Heart left ventricle (tissue), 16 donors: ENCODE measurements around the gene MAPK8IP1. TPM values are rescaled to one million over a fixed set of nuclear protein-coding genes. Genes with fewer than 3 reads are reported as not detected.

Experiments used
- ATAC-seq, 4 donors: fragments of 200-7000 bp; cut with Tn5 transposase; one replicate each; pipeline ENCODE4 v1.9.1; 2020 to 2022; ENCODE audit warnings: moderate library complexity in 4 of 4, mild to moderate bottlenecking in 3 of 4, moderate number of reproducible peaks in 1 of 4
- DNase-seq, 5 donors: peaks; one replicate each; pipeline ENCODE4 v3.0.0-alpha.2; 2020
- H3K27ac ChIP-seq, 12 donors: fragments of 200-600 bp; sonication (generic) in 4 of 12; one replicate each; pipeline versions ENCODE4 v1.5.0 to v1.8.0; 2016 to 2022; ENCODE audit warnings: mild to moderate bottlenecking in 2 of 12
- H3K27me3 ChIP-seq, 9 donors: fragments of 200-600 bp; sonication (generic) in 2 of 9; one replicate each; pipeline versions ENCODE4 v1.5.1 to v1.8.0; 2016 to 2022; ENCODE audit warnings: mild to moderate bottlenecking in 3 of 9
- H3K36me3 ChIP-seq, 9 donors: fragments of 200-600 bp; sonication (generic) in 2 of 9; one replicate each; pipeline versions ENCODE4 v1.5.0 to v1.8.0; 2018 to 2022; ENCODE audit warnings: mild to moderate bottlenecking in 2 of 9
- H3K4me1 ChIP-seq, 12 donors: fragments of 200-600 bp; sonication (generic) in 4 of 12; one replicate each; pipeline versions ENCODE4 v1.5.0 to v1.8.0; 2016 to 2022; ENCODE audit warnings: mild to moderate bottlenecking in 3 of 12
- H3K4me3 ChIP-seq, 12 donors: fragments of 200-600 bp; sonication (generic) in 4 of 12; one replicate each; pipeline versions ENCODE4 v1.5.0 to v1.8.0; 2017 to 2022; ENCODE audit warnings: mild to moderate bottlenecking in 9 of 12, moderate library complexity in 4 of 12
- H3K9me3 ChIP-seq, 12 donors: fragments of 200-600 bp; sonication (generic) in 4 of 12; one replicate each; pipeline versions ENCODE4 v1.5.0 to v1.8.0; 2016 to 2022; ENCODE audit warnings: mild to moderate bottlenecking in 1 of 12
- CTCF ChIP-seq, 12 donors: fragments of 200-600 bp; sonication (generic) in 4 of 12; IDR thresholded peaks; one replicate each; pipeline versions ENCODE4 v1.5.0 to v1.8.0; 2018 to 2022; ENCODE audit warnings: antibody characterized with exemption in 12 of 12, mild to moderate bottlenecking in 5 of 12
- POLR2A ChIP-seq, 2 donors: fragments of 450-650 bp; IDR thresholded peaks; one replicate each; pipeline ENCODE4 v1.6.1; 2017; ENCODE audit warnings: antibody characterized with exemption in 2 of 2, mild to moderate bottlenecking in 2 of 2, moderate library complexity in 2 of 2
- WGBS, 4 donors: extraction: QIAGEN DNeasy Blood & Tissue Kit in 2 of 4; methylation state at CpG; one replicate each; pipeline versions ENCODE4 v1.1.5 to v1.1.7; 2013 to 2018; 5-methylcytosine and 5-hydroxymethylcytosine counted together
- intact Hi-C, 10 donors: fragments of 100-400 bp; cut with DNase I; formaldehyde crosslinking; loops; one replicate each; pipeline versions ENCODE4 v1.11.1 to v1.14.2; 2022
- polyA plus RNA-seq, 2 donors: library from polyadenylated mRNA; stranded (reverse); fragments of 200-250 nt; gene quantifications; one replicate each; pipeline ENCODE4 v1.2.3, GENCODE V29; 2013
- total RNA-seq, 9 donors: library from RNA; depleted of rRNA in 2 of 9; stranded (reverse); fragments of >200 nt in 2 of 9; fragmentation: NEBNext Ultra II Directional in 3 of 9; extraction: Animal tissue kit (Norgen Biotek cat#: 25700) in 3 of 9; gene quantifications; one replicate each; pipeline versions ENCODE4 v1.1.0 to v1.2.4, GENCODE V29; 2016 to 2023
- donor health status: ischemic (EF 13 %, LVEDD 7.1; RV severe dilation, severe dysfunction).
- donor health status: healthy with polysubstance abuse.
- donor health status: DM: no; HTN: yes; CAD: no.
- donor health status: DM: no; HTN: no; CAD: no.
- donor health status: ischemic (EF 25% LVEDD 6.9; RV normal size, moderate dysfunction).
- donor health status: ischemic (EF 25% LVEDD 5.7; RV mildly dilated, moderate dysfunction).
- donor health status: healthy.
- donor health status: DM: yes; HTN: yes; CAD: no.
- donor health status: ischemic (EF 35%, LVEDD 5.7; RV mildly dilated, moderate dysfunction).
- donor health status: nonischemic (EF 11% LVEDD 7.7; RV severe dilation, severe dysfunction).
- donor health status: DM: yes; HTN: yes; CAD: no.
- donor health status: PGD.
- donor health status: ischemic (EF 29% LVEDD 5.4; RV normal size, mild dysfunction).
- donor health status: nonischemic (EF 23%, LVEDD 6.1; RV moderate dilation, normal function).

MAPK8IP1 gene
- total and polyA plus RNA-seq, 11 donors: 2.4 to 8.0 (median 7.3) TPM

- H3K4me3 ChIP-seq: peak overlapping the region in 11 of 12 donors; percentile 28 to 66 (median 51)
- ATAC-seq (no peak), DNase-seq (no peak)
- H3K4me1 ChIP-seq: peaks cover 0 to 17% (median 7%) of the 10 kb centered on the region in 12 donors
- intact Hi-C loops: no loop called here
- no peak for TF ChIP-seq POLR2A (IDR thresholded peaks at IDR 0.05)
- TF ChIP-seq CTCF (IDR thresholded peaks at IDR 0.05): no peak
- no peaks in the 10 kb centered on the region for H3K9me3 ChIP-seq
- H3K36me3 ChIP-seq: peaks cover 0 to 20% (median 15%) of the 10 kb centered on the region in 9 donors
- WGBS, 4 donors: 15 to 24% (median 23%) methylated on average over 28 to 43 of the region's 43 CpGs
- H3K27me3 ChIP-seq: peaks cover 0 to 3% (median 0%) of the 10 kb centered on the region in 9 donors
- H3K27ac ChIP-seq: no peak overlapping the region
Measured at GRCh38 chr11:45885921-45886721, 670 bp downstream of the MAPK8IP1 start.

GRCh38 chr11:45886816-45887520, 1.5 kb downstream of the MAPK8IP1 start:
- H3K27me3 ChIP-seq: peaks cover 0 to 3% (median 0%) of the 10 kb centered on the region in 9 donors
- DNase-seq: no peak
- no peak for ATAC-seq
- H3K9me3 ChIP-seq: no peaks in the 10 kb centered on the region
- TF ChIP-seq POLR2A (IDR thresholded peaks at IDR 0.05): no peak
- no peak for TF ChIP-seq CTCF (IDR thresholded peaks at IDR 0.05)
- H3K4me1 ChIP-seq: peaks cover 0 to 11% (median 5%) of the 10 kb centered on the region in 12 donors
- H3K36me3 ChIP-seq: peaks cover 0 to 12% (median 7%) of the 10 kb centered on the region in 9 donors
- 83 to 96% (median 90%) methylated on average over 4 of the region's 4 CpGs for WGBS, 4 donors
- no peak overlapping the region for H3K4me3 ChIP-seq
- no peak overlapping the region for H3K27ac ChIP-seq
- intact Hi-C loops: no loop called here

- TF ChIP-seq POLR2A (IDR thresholded peaks at IDR 0.05) (no peak), CTCF (IDR thresholded peaks at IDR 0.05) (no peak)
- DNase-seq (no peak), ATAC-seq (no peak)
- Histone ChIP-seq H3K4me1 (peaks cover 0 to 11% (median 5%) of the 10 kb centered on the region in 12 donors), H3K27ac (no peak overlapping the region), H3K9me3 (no peaks in the 10 kb centered on the region), H3K27me3 (peaks cover 0 to 3% (median 0%) of the 10 kb centered on the region in 9 donors), H3K36me3 (peaks cover 0 to 6% (median under 1%) of the 10 kb centered on the region in 9 donors), H3K4me3 (no peak overlapping the region)
- 83 to 91% (median 89%) methylated on average over 9 to 10 of the region's 10 CpGs for WGBS, 4 donors
- intact Hi-C loops: no loop called here
Measured at GRCh38 chr11:45887587-45887986, 2.1 kb downstream of the MAPK8IP1 start.

- no peak for DNase-seq
- WGBS, 4 donors: 83 to 90% (median 87%) methylated on average over 8 of the region's 8 CpGs
- Histone ChIP-seq H3K27me3 (peaks cover 0 to 3% (median 0%) of the 10 kb centered on the region in 9 donors), H3K4me3 (no peak overlapping the region), H3K4me1 (peaks cover 0 to 20% (median 5%) of the 10 kb centered on the region in 12 donors), H3K9me3 (no peaks in the 10 kb centered on the region), H3K27ac (no peak overlapping the region), H3K36me3 (no peaks in the 10 kb centered on the region)
- ATAC-seq: no peak
- no peak for TF ChIP-seq CTCF (IDR thresholded peaks at IDR 0.05)
- TF ChIP-seq POLR2A (IDR thresholded peaks at IDR 0.05): no peak
- intact Hi-C loops: no loop called here
Measured at GRCh38 chr11:45889555-45889954, 4.1 kb downstream of the MAPK8IP1 start.
